K562 (cell line): ENCODE measurements around the gene GALNT15. TPM values are rescaled to one million over a fixed set of nuclear protein-coding genes. Genes with fewer than 3 reads are reported as not detected.

Source experiments
- ATAC-seq: fragments of 200-7000 bp; cut with Tn5 transposase; 3 replicates; pipeline ENCODE4 v1.9.1; 2020; ENCODE audit warnings: moderate library complexity
- BruUV-seq: library from RNA; stranded (reverse); fragments of 400-500 nt; replicated peaks from 2 replicates; lab custom pipeline; 2021; lab: Mats Ljungman, UMichigan
- CTCF ChIA-PET: fragments of 300-600 bp; formaldehyde crosslinking; extraction: SDS; loops from one replicate; lab custom pipeline; 2021; ENCODE audit warnings: low intra/inter-chr PET ratio; lab: Yijun Ruan, JAX
- POLR2A ChIA-PET: fragments of 300-600, 350-650 bp; sonication (Branson Sonifier 250); formaldehyde crosslinking; extraction: SDS; loops from one replicate; lab custom pipeline; 2021; ENCODE audit warnings: antibody characterized with exemption, inconsistent platforms; lab: Yijun Ruan, JAX
- DNase-seq, 4 experiments: peaks; one replicate each; pipeline versions ENCODE4 v3.0.0 to v3.0.0-alpha.2; 2011 to 2018; ENCODE audit warnings: low spot score in 3 of 4, mixed read lengths in 3 of 4; ENCODE audit errors: extremely low read depth in 1 of 4
- FAIRE-seq: peaks from 2 replicates; lab custom pipeline; 2011; peaks lifted over from hg19 to GRCh38; lab: Jason Lieb, UNC
- H2AFZ ChIP-seq: 2 replicates; pipeline ENCODE4 v1.6.0; 2011; ENCODE audit warnings: low read depth, low read length, control low read depth, inconsistent platforms
- H3K27ac ChIP-seq: fragments of 200-600 bp; 3 replicates; pipeline ENCODE4 v1.8.0; 2011; ENCODE audit warnings: low read depth, mild to moderate bottlenecking, control low read depth, inconsistent platforms, low read length, moderate library complexity, mixed read lengths; ENCODE audit errors: extremely low read depth
- H3K27me3 ChIP-seq, 2 experiments: fragments of 300-600 bp in 1 of 2; 2 replicates in 1 of 2; 3 replicates in 1 of 2; pipeline versions ENCODE4 v1.6.0 to v1.8.0; 2011; ENCODE audit warnings: inconsistent platforms in 2 of 2, low read length in 2 of 2, mild to moderate bottlenecking in 1 of 2, mixed read lengths in 1 of 2, moderate library complexity in 1 of 2; ENCODE audit not compliant: control insufficient read depth in 2 of 2, insufficient read depth in 2 of 2
- H3K36me3 ChIP-seq: fragments of 300-600 bp; 3 replicates; pipeline ENCODE4 v1.8.0; 2011; ENCODE audit warnings: mild to moderate bottlenecking, low read length, inconsistent platforms; ENCODE audit not compliant: control insufficient read depth, insufficient read depth
- H3K4me1 ChIP-seq, 2 experiments: fragments of 200-600 bp in 1 of 2; replicated peaks in 1 of 2; 2 replicates in 1 of 2; 3 replicates in 1 of 2; pipeline versions ENCODE4 v1.5.1 to v1.8.0; 2011; ENCODE audit warnings: inconsistent platforms in 2 of 2, low read length in 2 of 2, mild to moderate bottlenecking in 1 of 2, mixed read lengths in 1 of 2, moderate library complexity in 1 of 2; ENCODE audit not compliant: control insufficient read depth in 2 of 2, insufficient read depth in 2 of 2
- H3K4me2 ChIP-seq: 2 replicates; pipeline ENCODE4 v1.6.1; 2011; ENCODE audit warnings: low read length, control low read depth, inconsistent platforms, mixed read lengths; ENCODE audit not compliant: insufficient read depth
- H3K4me3 ChIP-seq: fragments of 200-600 bp; sonication (generic), shearing (Covaris generic); 2 replicates; pipeline ENCODE4 v1.5.1; 2016; ENCODE audit warnings: control low read depth, inconsistent platforms
- H3K79me2 ChIP-seq: fragments of 200-600 bp; 3 replicates; pipeline ENCODE4 v1.8.0; 2011; ENCODE audit warnings: low read length, inconsistent platforms; ENCODE audit not compliant: control insufficient read depth, insufficient read depth
- H3K9ac ChIP-seq, 2 experiments: 2 replicates each; pipeline versions ENCODE4 v1.6.0 to v1.6.1; 2011; ENCODE audit warnings: low read depth in 2 of 2, low read length in 2 of 2, control low read depth in 1 of 2, inconsistent platforms in 1 of 2, mild to moderate bottlenecking in 1 of 2, mixed read lengths in 1 of 2; ENCODE audit not compliant: insufficient read depth in 1 of 2
- H3K9me1 ChIP-seq: one replicate; pipeline ENCODE4 v1.6.0; 2011; ENCODE audit warnings: inconsistent platforms, mild to moderate bottlenecking, low read length, moderate library complexity; ENCODE audit not compliant: control insufficient read depth, insufficient read depth
- H3K9me3 ChIP-seq: replicated peaks from 2 replicates; pipeline ENCODE4 v1.5.1; 2011; ENCODE audit warnings: low read depth, low read length, inconsistent platforms; ENCODE audit not compliant: control insufficient read depth, insufficient read depth
- H4K20me1 ChIP-seq: replicated peaks from 2 replicates; pipeline ENCODE4 v1.6.1; 2011; ENCODE audit warnings: low read length, inconsistent platforms, mixed read lengths; ENCODE audit not compliant: control insufficient read depth, insufficient read depth
- ADNP ChIP-seq: fragments of 200-800 bp; sonication (Bioruptor generic); IDR thresholded peaks from 2 replicates; pipeline ENCODE4 v1.6.1; 2016; ENCODE audit warnings: missing genetic modification characterization, missing compliant biosample characterization
- BMI1 ChIP-seq: fragments of 150-350 bp; IDR thresholded peaks from 2 replicates; pipeline ENCODE4 v1.6.1; 2014; ENCODE audit warnings: low read length
- COPS2 ChIP-seq: fragments of 450-650 bp; conservative IDR thresholded peaks from 2 replicates; pipeline ENCODE4 v1.6.1; 2016; ENCODE audit warnings: mild to moderate bottlenecking, moderate library complexity
- NCOA6 ChIP-seq: fragments of 450-650 bp; IDR thresholded peaks from 2 replicates; pipeline ENCODE4 v1.6.1; 2017; ENCODE audit warnings: mild to moderate bottlenecking
- RBM17 ChIP-seq: fragments of 200-400 bp; formaldehyde crosslinking; IDR thresholded peaks from 2 replicates; pipeline ENCODE4 v1.6.1; 2017; ENCODE audit warnings: low read depth, mild to moderate bottlenecking, low read length, borderline replicate concordance
- RFX7 ChIP-seq: fragments of 250-450 bp; sonication (Bioruptor Pico); IDR thresholded peaks from 2 replicates; pipeline ENCODE4 v1.5.1; 2021; ENCODE audit warnings: mild to moderate bottlenecking
- SMAD4 ChIP-seq: fragments of 250-450 bp; sonication (Bioruptor Pico); conservative IDR thresholded peaks from 2 replicates; pipeline ENCODE4 v1.8.0; 2021; ENCODE audit warnings: inconsistent platforms, mild to moderate bottlenecking, moderate library complexity
- SMARCE1 ChIP-seq: fragments of 450-650 bp; IDR thresholded peaks from 2 replicates; pipeline ENCODE4 v1.7.1; 2016; ENCODE audit warnings: mild to moderate bottlenecking
- TRIM28 ChIP-seq: fragments of 450-650 bp; IDR thresholded peaks from 2 replicates; pipeline ENCODE4 v1.6.1; 2017
- TSC22D4 ChIP-seq: fragments of 450-650 bp; IDR thresholded peaks from 2 replicates; pipeline ENCODE4 v1.6.1; 2016; ENCODE audit warnings: missing genetic modification characterization, missing biosample characterization, control low read depth
- ZEB2 ChIP-seq: fragments of 450-650 bp; IDR thresholded peaks from 2 replicates; pipeline ENCODE4 v1.6.1; 2016
- ZHX1 ChIP-seq: fragments of 150-350 bp; conservative IDR thresholded peaks from 2 replicates; pipeline ENCODE4 v1.6.1; 2014; ENCODE audit warnings: low read length
- ZNF76 ChIP-seq: fragments of 250-450 bp; sonication (Bioruptor Pico); IDR thresholded peaks from 2 replicates; pipeline ENCODE4 v1.4.0; 2020; ENCODE audit warnings: mild to moderate bottlenecking, moderate library complexity, borderline replicate concordance
- WGBS: fragments of 100-300 bp; shearing (Covaris generic); methylation state at CpG from one replicate; pipeline ENCODE4 v1.1.6; 2016; ENCODE audit warnings: low coverage, mixed read lengths; ENCODE audit not compliant: insufficient coverage; ENCODE audit errors: missing lambda C conversion rate; 5-methylcytosine and 5-hydroxymethylcytosine counted together
- in situ Hi-C: fragments of 300-500 bp; cut with MboI; formaldehyde crosslinking; loops from 4 replicates; pipeline ENCODE4 v1.15.0; 2018; ENCODE audit warnings: inconsistent platforms, mixed read lengths
- intact Hi-C: fragments of 100-400 bp; cut with micrococcal nuclease; formaldehyde crosslinking; loops from 2 replicates; pipeline ENCODE4 v1.14.2; 2022
- polyA plus RNA-seq, 8 experiments: library from polyadenylated mRNA; depleted of rRNA in 4 of 8; stranded (reverse) in 5 of 8; unstranded in 3 of 8; fragments of >200 nt; fragmentation: Nextera tagmentation in 2 of 8; fragmentation: Illumina TruSeq in 1 of 8; extraction: Ambion mirVana in 2 of 8; extraction: Trizol in 1 of 8; gene quantifications; 2 replicates each; pipeline versions ENCODE4 v1.2.1 to v1.2.3, GENCODE V29; 2011 to 2014; ENCODE audit warnings: inconsistent platforms in 1 of 8, missing spikeins in 1 of 8
- total RNA-seq, 7 experiments: library from RNA; depleted of rRNA in 6 of 7; stranded (reverse); fragments of >200 nt in 6 of 7; fragmentation: Illumina TruSeq in 2 of 7; extraction: Trizol in 2 of 7; gene quantifications; 2 replicates each; pipeline versions ENCODE4 v1.2.1 to v1.2.3, GENCODE V29; 2011 to 2021; ENCODE audit warnings: low replicate concordance in 1 of 7
- TF ChIP-seq, protein P1 (sequence below), 3 experiments: fragments of 200-800 bp in 1 of 3; fragments of 250-450 bp in 1 of 3; fragments of 450-650 bp in 1 of 3; sonication (Bioruptor Pico) in 1 of 3; sonication (Bioruptor generic) in 1 of 3; formaldehyde crosslinking in 1 of 3; IDR thresholded peaks; 2 replicates each; pipeline versions ENCODE4 v1.6.1 to v1.8.0; 2016 to 2022; ENCODE audit warnings: mild to moderate bottlenecking in 2 of 3, missing genetic modification characterization in 2 of 3, missing compliant biosample characterization in 1 of 3, moderate library complexity in 1 of 3
- TF ChIP-seq, protein P2 (sequence below), 2 experiments: fragments of 450-650 bp; IDR thresholded peaks; 2 replicates each; pipeline ENCODE4 v1.6.1; 2016

GALNT15 gene
- total and polyA plus RNA-seq, 9 of the 15 experiments (the other 6 are each of a cell fraction or from before 2014, with no cell fraction given), result not detected

GRCh38 chr3:16239086-16239770 is 64.7 kb downstream of the GALNT15 start:
- FAIRE-seq (no peak), ATAC-seq (no peak), DNase-seq (no peak)
- Histone ChIP-seq H3K36me3 (no peaks in the 10 kb centered on the region), H3K9me3 (no peaks in the 10 kb centered on the region), H3K9ac (no peak overlapping the region), H3K4me3 (no peak overlapping the region), H2AFZ (no peak overlapping the region), H3K27ac (no peak overlapping the region), H3K27me3 (peaks cover 13 to 43% of the 10 kb centered on the region in 2 experiments), H3K9me1 (no peaks in the 10 kb centered on the region), H4K20me1 (no peaks in the 10 kb centered on the region), H3K4me1 (no peaks in the 10 kb centered on the region; a peak in 2 of 5 replicates), H3K79me2 (no peaks in the 10 kb centered on the region), H3K4me2 (no peak overlapping the region)
- WGBS, result 2% methylated on average over 3 of the region's 3 CpGs
- CTCF ChIA-PET, result no interaction called here
- POLR2A ChIA-PET, result no interaction called here
- in situ Hi-C loops, result no loop called here
- no TSS peak for BruUV-seq
- intact Hi-C loops, result no loop called here
- TF ChIP-seq, protein P1, sequence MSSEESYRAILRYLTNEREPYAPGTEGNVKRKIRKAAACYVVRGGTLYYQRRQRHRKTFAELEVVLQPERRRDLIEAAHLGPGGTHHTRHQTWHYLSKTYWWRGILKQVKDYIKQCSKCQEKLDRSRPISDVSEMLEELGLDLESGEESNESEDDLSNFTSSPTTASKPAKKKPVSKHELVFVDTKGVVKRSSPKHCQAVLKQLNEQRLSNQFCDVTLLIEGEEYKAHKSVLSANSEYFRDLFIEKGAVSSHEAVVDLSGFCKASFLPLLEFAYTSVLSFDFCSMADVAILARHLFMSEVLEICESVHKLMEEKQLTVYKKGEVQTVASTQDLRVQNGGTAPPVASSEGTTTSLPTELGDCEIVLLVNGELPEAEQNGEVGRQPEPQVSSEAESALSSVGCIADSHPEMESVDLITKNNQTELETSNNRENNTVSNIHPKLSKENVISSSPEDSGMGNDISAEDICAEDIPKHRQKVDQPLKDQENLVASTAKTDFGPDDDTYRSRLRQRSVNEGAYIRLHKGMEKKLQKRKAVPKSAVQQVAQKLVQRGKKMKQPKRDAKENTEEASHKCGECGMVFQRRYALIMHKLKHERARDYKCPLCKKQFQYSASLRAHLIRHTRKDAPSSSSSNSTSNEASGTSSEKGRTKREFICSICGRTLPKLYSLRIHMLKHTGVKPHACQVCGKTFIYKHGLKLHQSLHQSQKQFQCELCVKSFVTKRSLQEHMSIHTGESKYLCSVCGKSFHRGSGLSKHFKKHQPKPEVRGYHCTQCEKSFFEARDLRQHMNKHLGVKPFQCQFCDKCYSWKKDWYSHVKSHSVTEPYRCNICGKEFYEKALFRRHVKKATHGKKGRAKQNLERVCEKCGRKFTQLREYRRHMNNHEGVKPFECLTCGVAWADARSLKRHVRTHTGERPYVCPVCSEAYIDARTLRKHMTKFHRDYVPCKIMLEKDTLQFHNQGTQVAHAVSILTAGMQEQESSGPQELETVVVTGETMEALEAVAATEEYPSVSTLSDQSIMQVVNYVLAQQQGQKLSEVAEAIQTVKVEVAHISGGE (CRISPR knock-in tag; IDR thresholded peaks at IDR 0.05), result no peak
- TF ChIP-seq ADNP (tag), result no peak
- no peak for TF ChIP-seq NCOA6
- TF ChIP-seq, protein P2, sequence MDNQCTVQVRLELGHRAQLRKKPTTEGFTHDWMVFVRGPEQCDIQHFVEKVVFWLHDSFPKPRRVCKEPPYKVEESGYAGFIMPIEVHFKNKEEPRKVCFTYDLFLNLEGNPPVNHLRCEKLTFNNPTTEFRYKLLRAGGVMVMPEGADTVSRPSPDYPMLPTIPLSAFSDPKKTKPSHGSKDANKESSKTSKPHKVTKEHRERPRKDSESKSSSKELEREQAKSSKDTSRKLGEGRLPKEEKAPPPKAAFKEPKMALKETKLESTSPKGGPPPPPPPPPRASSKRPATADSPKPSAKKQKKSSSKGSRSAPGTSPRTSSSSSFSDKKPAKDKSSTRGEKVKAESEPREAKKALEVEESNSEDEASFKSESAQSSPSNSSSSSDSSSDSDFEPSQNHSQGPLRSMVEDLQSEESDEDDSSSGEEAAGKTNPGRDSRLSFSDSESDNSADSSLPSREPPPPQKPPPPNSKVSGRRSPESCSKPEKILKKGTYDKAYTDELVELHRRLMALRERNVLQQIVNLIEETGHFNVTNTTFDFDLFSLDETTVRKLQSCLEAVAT (IDR thresholded peaks at IDR 0.05), result no peak
- TF ChIP-seq TRIM28, result no peak
- TF ChIP-seq SMAD4 (CRISPR knock-in tag), result no peak
- no peak for TF ChIP-seq RFX7 (CRISPR knock-in tag)
- TF ChIP-seq ZNF76 (CRISPR knock-in tag), result no peak
- TF ChIP-seq SMARCE1, result no peak
- no peak for TF ChIP-seq RBM17
- no peak for TF ChIP-seq COPS2
- TF ChIP-seq ZEB2, result no peak
- no peak for TF ChIP-seq BMI1
- TF ChIP-seq ZHX1, result no peak
- no peak for TF ChIP-seq TSC22D4 (tag)
